ENCODE results near the gene GMNN.
A peak's percentile ranks its signal among the peaks of the same experiment; 100 is the strongest.

The GMNN gene

GRCh38 chr6:24823185-24823584, 48.4 kb downstream of the GMNN start:
- no peak overlapping the region for H3K4me3 ChIP-seq (ENCODE audit: control insufficient read depth, low read depth, low read length)
- no peak for TF ChIP-seq CTCF (conservative IDR thresholded peaks at IDR 0.05; ENCODE audit: control insufficient read depth, insufficient read depth, low read depth, low read length)
- no peak for DNase-seq (ENCODE audit: low read depth)

- no peak for TF ChIP-seq CTCF (conservative IDR thresholded peaks at IDR 0.05; ENCODE audit: control insufficient read depth, insufficient read depth, low read depth, low read length)
- no peak overlapping the region for H3K4me3 ChIP-seq (ENCODE audit: control insufficient read depth, low read depth, low read length)
- peak; percentile 38 for DNase-seq (ENCODE audit: low read depth)
These were observed 49.6 kb downstream of the GMNN start for GRCh38 chr6:24824142-24824938.

- no peak for DNase-seq (ENCODE audit: low read depth)
- TF ChIP-seq CTCF (conservative IDR thresholded peaks at IDR 0.05; ENCODE audit: control insufficient read depth, insufficient read depth, low read depth, low read length) = no peak
These were observed 50.4 kb downstream of the GMNN start for GRCh38 chr6:24825130-24825630.

GRCh38 chr6:24827162-24827561, 52.4 kb downstream of the GMNN start:
- TF ChIP-seq CTCF (conservative IDR thresholded peaks at IDR 0.05; ENCODE audit: control insufficient read depth, insufficient read depth, low read depth, low read length) = no peak
- H3K4me3 ChIP-seq (ENCODE audit: control insufficient read depth, low read depth, low read length) = no peak overlapping the region
- no peak for DNase-seq (ENCODE audit: low read depth)

More at GRCh38 chr6:24825130-24825630, 50.4 kb downstream of the GMNN start:
- no peak overlapping the region for H3K4me3 ChIP-seq (ENCODE audit: control insufficient read depth, low read depth, low read length)

- no peak for TF ChIP-seq CTCF (conservative IDR thresholded peaks at IDR 0.05; ENCODE audit: control insufficient read depth, insufficient read depth, low read depth, low read length)
- no peak overlapping the region for H3K4me3 ChIP-seq (ENCODE audit: control insufficient read depth, low read depth, low read length)
- no peak for DNase-seq (ENCODE audit: low read depth)
These were observed 53.2 kb downstream of the GMNN start for GRCh38 chr6:24827970-24828369.

- DNase-seq (ENCODE audit: low read depth) = no peak
- H3K4me3 ChIP-seq (ENCODE audit: control insufficient read depth, low read depth, low read length) = no peak overlapping the region
- TF ChIP-seq CTCF (conservative IDR thresholded peaks at IDR 0.05; ENCODE audit: control insufficient read depth, insufficient read depth, low read depth, low read length) = no peak
These were observed 54.9 kb downstream of the GMNN start for GRCh38 chr6:24829657-24830056.
